SK-N-SH (cell line): Measurements from ENCODE around the gene AMMECR1. TPM values are rescaled to one million over a fixed set of nuclear protein-coding genes. Genes with fewer than 3 reads are reported as not detected.

Experiments
- CTCF ChIA-PET: fragments of 300-600, 350-600 bp; formaldehyde crosslinking; extraction: SDS; loops from one replicate; lab custom pipeline; 2021; lab: Yijun Ruan, JAX
- POLR2A ChIA-PET: fragments of 350-600 bp; sonication (Branson Sonifier 250); formaldehyde crosslinking; extraction: SDS; loops from one replicate; lab custom pipeline; 2020; ENCODE audit warnings: antibody characterized with exemption, inconsistent platforms; lab: Yijun Ruan, JAX
- DNase-seq: peaks from one replicate; pipeline ENCODE4 v3.0.0; 2012
- H2AFZ ChIP-seq: fragments of 200-600 bp; sonication (generic); 2 replicates; pipeline ENCODE4 v1.8.1; 2016; ENCODE audit warnings: antibody characterized with exemption, mild to moderate bottlenecking, low read depth
- H3F3A ChIP-seq: fragments of 200-600 bp; sonication (generic); replicated peaks from 2 replicates; pipeline ENCODE3; 2016; ENCODE audit warnings: antibody characterized with exemption, mild to moderate bottlenecking; ENCODE audit not compliant: insufficient read depth
- H3K27ac ChIP-seq, 2 experiments: fragments of 200-500 bp in 1 of 2; fragments of 200-600 bp in 1 of 2; sonication (Bioruptor generic) in 1 of 2; sonication (generic), shearing (Covaris generic) in 1 of 2; 2 replicates each; pipeline versions ENCODE4 v1.5.1 to v1.6.1; 2014 to 2016; ENCODE audit warnings: low read depth in 2 of 2, inconsistent platforms in 1 of 2, low read length in 1 of 2, mild to moderate bottlenecking in 1 of 2, mixed read lengths in 1 of 2
- H3K27me3 ChIP-seq: fragments of 200-600 bp; sonication (generic), shearing (Covaris generic); 2 replicates; pipeline ENCODE4 v1.6.1; 2016; ENCODE audit warnings: mixed run types; ENCODE audit not compliant: insufficient read depth
- H3K36me3 ChIP-seq, 2 experiments: fragments of 200-500 bp in 1 of 2; fragments of 200-600 bp in 1 of 2; sonication (Bioruptor generic) in 1 of 2; sonication (generic) in 1 of 2; replicated peaks in 1 of 2; 2 replicates each; pipeline versions ENCODE3 to v1.5.1; 2014 to 2016; ENCODE audit warnings: low read length in 1 of 2, mild to moderate bottlenecking in 1 of 2; ENCODE audit not compliant: insufficient read depth in 2 of 2, control insufficient read depth in 1 of 2
- H3K4me1 ChIP-seq, 2 experiments: fragments of 200-500 bp in 1 of 2; fragments of 200-600 bp in 1 of 2; sonication (Bioruptor generic) in 1 of 2; sonication (generic), shearing (Covaris generic) in 1 of 2; 2 replicates each; pipeline versions ENCODE4 v1.5.1 to v1.6.1; 2014 to 2016; ENCODE audit warnings: low read depth in 1 of 2, low read length in 1 of 2, mixed run types in 1 of 2; ENCODE audit not compliant: insufficient read depth in 2 of 2, control insufficient read depth in 1 of 2
- H3K4me2 ChIP-seq: fragments of 200-600 bp; sonication (generic), shearing (Covaris generic); 2 replicates; pipeline ENCODE4 v1.6.1; 2017; ENCODE audit warnings: mixed run types
- H3K4me3 ChIP-seq, 2 experiments: fragments of 200-500 bp in 1 of 2; fragments of 200-600 bp in 1 of 2; sonication (Bioruptor generic) in 1 of 2; sonication (generic), shearing (Covaris generic) in 1 of 2; 2 replicates each; pipeline versions ENCODE4 v1.5.1 to v1.8.1; 2014 to 2016; ENCODE audit warnings: low read depth in 2 of 2, inconsistent platforms in 1 of 2, low read length in 1 of 2, mild to moderate bottlenecking in 1 of 2, mixed read lengths in 1 of 2, moderate library complexity in 1 of 2
- H3K79me2 ChIP-seq: fragments of 200-600 bp; sonication (generic); 2 replicates; pipeline ENCODE4 v1.8.1; 2017; ENCODE audit warnings: mild to moderate bottlenecking; ENCODE audit not compliant: insufficient read depth
- H3K9ac ChIP-seq: fragments of 200-600 bp; sonication (generic); 2 replicates; pipeline ENCODE4 v1.6.1; 2017; ENCODE audit warnings: mixed run types
- H3K9me2 ChIP-seq: fragments of 200-600 bp; sonication (generic); 2 replicates; pipeline ENCODE4 v1.6.1; 2017; ENCODE audit warnings: mixed run types
- H3K9me3 ChIP-seq: fragments of 200-600 bp; sonication (generic); 2 replicates; pipeline ENCODE4 v1.6.1; 2017; ENCODE audit warnings: mixed run types, mild to moderate bottlenecking, moderate library complexity
- H4K20me1 ChIP-seq: fragments of 200-600 bp; sonication (generic); 2 replicates; pipeline ENCODE4 v1.6.1; 2017; ENCODE audit warnings: mild to moderate bottlenecking, mixed run types; ENCODE audit not compliant: insufficient read depth
- CHD2 ChIP-seq: fragments of 150-350 bp; IDR thresholded peaks from 2 replicates; pipeline ENCODE4 v1.6.1; 2018; ENCODE audit warnings: low read length; ENCODE audit not compliant: partially characterized antibody
- EP300 ChIP-seq, 2 experiments: IDR thresholded peaks; 2 replicates each; pipeline versions ENCODE4 v1.4.0 to v1.6.1; 2012; ENCODE audit warnings: borderline replicate concordance in 1 of 2, low read depth in 1 of 2, low read length in 1 of 2
- EZH2phosphoT487 ChIP-seq: fragments of 200-600 bp; sonication (generic); IDR thresholded peaks from 2 replicates; pipeline ENCODE4 v1.6.1; 2017; ENCODE audit warnings: low read depth, mixed run types, mild to moderate bottlenecking, antibody characterized with exemption, moderate library complexity, borderline replicate concordance
- FOSL2 ChIP-seq: IDR thresholded peaks from 2 replicates; pipeline ENCODE4 v1.4.0; 2012; ENCODE audit warnings: low read depth, mild to moderate bottlenecking, moderate library complexity, borderline replicate concordance
- FOXJ3 ChIP-seq: sonication (generic); formaldehyde crosslinking; IDR thresholded peaks from 2 replicates; pipeline ENCODE4 v1.5.1; 2020; ENCODE audit warnings: mild to moderate bottlenecking, missing genetic modification reagents
- MXI1 ChIP-seq: IDR thresholded peaks from 2 replicates; pipeline ENCODE4 v1.6.1; 2012; ENCODE audit warnings: mild to moderate bottlenecking, low read depth, low read length, improper control_type of control experiment
- NFIC ChIP-seq: IDR thresholded peaks from 2 replicates; pipeline ENCODE4 v1.4.0; 2012; ENCODE audit warnings: borderline replicate concordance
- NRF1 ChIP-seq: IDR thresholded peaks from 2 replicates; pipeline ENCODE4 v1.6.1; 2012; ENCODE audit warnings: low read depth, mild to moderate bottlenecking, low read length
- PBX3 ChIP-seq: IDR thresholded peaks from 2 replicates; pipeline ENCODE4; 2012
- POLR2AphosphoS5 ChIP-seq: IDR thresholded peaks from 2 replicates; pipeline ENCODE4 v1.6.1; 2012; ENCODE audit warnings: low read depth, low read length
- RAD21 ChIP-seq: IDR thresholded peaks from 2 replicates; pipeline ENCODE4 v1.6.1; 2012; ENCODE audit warnings: mild to moderate bottlenecking, low read length
- RCOR1 ChIP-seq: fragments of 150-350 bp; IDR thresholded peaks from 2 replicates; pipeline ENCODE4 v1.6.1; 2017; ENCODE audit warnings: antibody characterized with exemption, low read length
- REST ChIP-seq: IDR thresholded peaks from 2 replicates; pipeline ENCODE4 v1.6.1; 2012; ENCODE audit warnings: mild to moderate bottlenecking, low read depth, low read length, moderate library complexity
- RFX5 ChIP-seq: IDR thresholded peaks from 2 replicates; pipeline ENCODE4 v1.6.1; 2012; ENCODE audit warnings: mild to moderate bottlenecking, improper control_type of control experiment, low read length
- SIN3A ChIP-seq: IDR thresholded peaks from 2 replicates; pipeline ENCODE4 v1.6.1; 2012; ENCODE audit warnings: low read depth, mild to moderate bottlenecking, low read length, moderate library complexity, borderline replicate concordance
- TCF12 ChIP-seq: IDR thresholded peaks from 2 replicates; pipeline ENCODE4 v1.4.0; 2012
- YY1 ChIP-seq: IDR thresholded peaks from 2 replicates; pipeline ENCODE4 v1.4.0; 2012; ENCODE audit warnings: low read depth, mild to moderate bottlenecking
- WGBS: methylation state at CpG from one replicate; pipeline ENCODE4 v1.1.6; 2017; ENCODE audit warnings: low lambda C conversion rate; 5-methylcytosine and 5-hydroxymethylcytosine counted together
- polyA plus RNA-seq, 3 experiments: library from polyadenylated mRNA; depleted of rRNA; stranded (reverse); fragments of >200 nt; gene quantifications; 2 replicates each; pipeline ENCODE4 v1.2.3, GENCODE V29; 2012
- TF ChIP-seq, protein P1 (sequence below): IDR thresholded peaks from 2 replicates; pipeline ENCODE4 v1.4.0; 2012; ENCODE audit warnings: low read depth, borderline replicate concordance
- TF ChIP-seq, protein P2 (sequence below): fragments of 200-600 bp; sonication (generic); IDR thresholded peaks from 2 replicates; pipeline ENCODE4 v1.6.1; 2017; ENCODE audit warnings: antibody characterized with exemption, mild to moderate bottlenecking, moderate library complexity

AMMECR1 gene
- polyA plus RNA-seq, 1 of the 3 experiments (the other 2 are of a cell fraction): 1.3 TPM

GRCh38 chrX:110218591-110218990, 99.3 kb downstream of the AMMECR1 start (continued):
- TF ChIP-seq REST (no peak), YY1 (no peak), NFIC (no peak), POLR2AphosphoS5 (no peak), FOSL2 (no peak), RFX5 (no peak), CHD2 (no peak)
- TF ChIP-seq, protein P1, sequence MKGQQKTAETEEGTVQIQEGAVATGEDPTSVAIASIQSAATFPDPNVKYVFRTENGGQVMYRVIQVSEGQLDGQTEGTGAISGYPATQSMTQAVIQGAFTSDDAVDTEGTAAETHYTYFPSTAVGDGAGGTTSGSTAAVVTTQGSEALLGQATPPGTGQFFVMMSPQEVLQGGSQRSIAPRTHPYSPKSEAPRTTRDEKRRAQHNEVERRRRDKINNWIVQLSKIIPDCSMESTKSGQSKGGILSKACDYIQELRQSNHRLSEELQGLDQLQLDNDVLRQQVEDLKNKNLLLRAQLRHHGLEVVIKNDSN: no peak

DNA sequence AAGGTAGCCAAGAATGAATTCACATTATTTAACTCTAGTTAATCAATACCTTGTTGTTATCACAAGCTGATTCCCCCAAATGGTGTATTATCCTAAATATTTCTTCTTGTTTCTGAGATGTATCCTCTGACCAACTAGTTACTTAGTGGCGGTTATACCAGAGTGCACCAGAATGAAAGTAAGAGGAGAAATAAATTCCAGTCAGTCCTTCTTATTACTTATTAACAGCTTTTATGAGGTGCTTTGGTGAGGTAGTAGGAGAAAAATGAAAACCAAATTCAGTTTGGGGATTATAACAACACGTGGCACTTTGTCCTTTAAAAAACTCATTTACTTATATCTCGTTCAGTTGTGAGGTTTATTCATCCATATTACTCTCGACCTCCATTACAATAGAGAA, 101.9 kb downstream of the AMMECR1 start:
- CTCF ChIA-PET: interaction anchor here (1.0 kb wide), 1 partner anchor 191 kb away, joined by 3 read pairs; no protein-coding TSS in a partner anchor
- no peak overlapping the region for H3K9ac ChIP-seq
- H3K27ac ChIP-seq: no peak overlapping the region
- H3K4me2 ChIP-seq: no peak overlapping the region
- H3K27me3 ChIP-seq: no peaks in the 10 kb centered on the region
- DNase-seq: no peak
- 43% methylated on average over 4 of the region's 4 CpGs for WGBS
- TF ChIP-seq EP300 (IDR thresholded peaks at IDR 0.05; ENCODE audit: borderline replicate concordance in 1 of 2, low read depth in 1 of 2, low read length in 1 of 2) (no peak), NRF1 (no peak), POLR2AphosphoS5 (no peak), RAD21 (no peak), YY1 (no peak)
- TF ChIP-seq, all 33 proteins: peak for 0
- Histone ChIP-seq H3K9me2 (no peaks in the 10 kb centered on the region), H3K36me3 (no peaks in the 10 kb centered on the region), H3F3A (peaks cover 4% of the 10 kb centered on the region), H4K20me1 (no peaks in the 10 kb centered on the region), H2AFZ (no peak overlapping the region), H3K4me3 (no peak overlapping the region), H3K79me2 (no peaks in the 10 kb centered on the region), H3K9me3 (no peaks in the 10 kb centered on the region), H3K4me1 (peaks cover 0 to 3% of the 10 kb centered on the region in 2 experiments; a peak in 1 of 4 replicates)
- POLR2A ChIA-PET: no interaction called here

DNA sequence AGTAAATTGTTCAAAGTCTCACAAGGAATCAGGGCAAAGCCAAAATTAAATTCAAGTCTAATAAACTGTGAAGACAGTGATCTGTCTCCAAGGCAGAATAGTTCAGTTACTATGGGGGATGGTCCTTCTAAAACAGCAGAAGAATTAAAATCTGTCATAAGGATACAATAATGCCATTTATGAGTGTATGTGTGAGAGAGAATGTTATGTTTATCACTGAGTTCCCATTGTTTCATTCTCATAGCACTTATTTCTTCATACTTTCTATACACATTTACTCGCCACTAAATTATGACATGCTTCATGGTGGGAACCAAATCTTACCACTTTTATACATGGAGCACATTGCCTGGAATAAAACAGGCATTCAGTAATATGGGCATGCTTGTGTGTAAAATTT, 102.5 kb downstream of the AMMECR1 start:
- no peaks in the 10 kb centered on the region for H3F3A ChIP-seq
- H3K36me3 ChIP-seq: no peaks in the 10 kb centered on the region
- H3K9ac ChIP-seq: no peak overlapping the region
- H3K79me2 ChIP-seq: no peaks in the 10 kb centered on the region
- WGBS: 29% methylated on average over 1 of the region's 1 CpG
- H3K4me2 ChIP-seq: no peak overlapping the region
- ChIA-PET POLR2A (no interaction called here), CTCF (interaction anchor here (1.0 kb wide), 1 partner anchor 192 kb away, joined by 3 read pairs; no protein-coding TSS in a partner anchor)
- H3K9me3 ChIP-seq: no peaks in the 10 kb centered on the region
- H3K4me3 ChIP-seq: no peak overlapping the region
- H4K20me1 ChIP-seq: no peaks in the 10 kb centered on the region
- H3K4me1 ChIP-seq: peaks cover 0 to 3% of the 10 kb centered on the region in 2 experiments; a peak in 1 of 4 replicates
- DNase-seq: no peak
- H3K27ac ChIP-seq: no peak overlapping the region
- no peaks in the 10 kb centered on the region for H3K9me2 ChIP-seq
- no peak overlapping the region for H2AFZ ChIP-seq
- H3K27me3 ChIP-seq: no peaks in the 10 kb centered on the region
- TF ChIP-seq FOXJ3 (CRISPR knock-in tag) (no peak), CHD2 (no peak), NFIC (no peak), POLR2AphosphoS5 (no peak), EZH2phosphoT487 (no peak), SIN3A (no peak), MXI1 (no peak), RCOR1 (no peak), PBX3 (no peak), RAD21 (no peak), TCF12 (no peak)
- TF ChIP-seq, protein P2, sequence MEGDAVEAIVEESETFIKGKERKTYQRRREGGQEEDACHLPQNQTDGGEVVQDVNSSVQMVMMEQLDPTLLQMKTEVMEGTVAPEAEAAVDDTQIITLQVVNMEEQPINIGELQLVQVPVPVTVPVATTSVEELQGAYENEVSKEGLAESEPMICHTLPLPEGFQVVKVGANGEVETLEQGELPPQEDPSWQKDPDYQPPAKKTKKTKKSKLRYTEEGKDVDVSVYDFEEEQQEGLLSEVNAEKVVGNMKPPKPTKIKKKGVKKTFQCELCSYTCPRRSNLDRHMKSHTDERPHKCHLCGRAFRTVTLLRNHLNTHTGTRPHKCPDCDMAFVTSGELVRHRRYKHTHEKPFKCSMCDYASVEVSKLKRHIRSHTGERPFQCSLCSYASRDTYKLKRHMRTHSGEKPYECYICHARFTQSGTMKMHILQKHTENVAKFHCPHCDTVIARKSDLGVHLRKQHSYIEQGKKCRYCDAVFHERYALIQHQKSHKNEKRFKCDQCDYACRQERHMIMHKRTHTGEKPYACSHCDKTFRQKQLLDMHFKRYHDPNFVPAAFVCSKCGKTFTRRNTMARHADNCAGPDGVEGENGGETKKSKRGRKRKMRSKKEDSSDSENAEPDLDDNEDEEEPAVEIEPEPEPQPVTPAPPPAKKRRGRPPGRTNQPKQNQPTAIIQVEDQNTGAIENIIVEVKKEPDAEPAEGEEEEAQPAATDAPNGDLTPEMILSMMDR: no peak
